ENCODE measurements around the gene FAM240A.
"Not testable (repeated sequence)": the region's sequence is repeated elsewhere in the genome, so short reads cannot be mapped to it uniquely, and the experiment has no call there.

FAM240A gene

GRCh38 chr3:46612324-46612723 is at the start of gene FAM240A:
FAM240A (plus strand) TSS chr3:46612525; CDS start chr3:46612684, 159 bp downstream.
- no peak within 1 kb of the TSS for H3K4me3 Mint-ChIP-seq
- CTCF ChIA-PET: no interaction called here
- no peaks in the 10 kb centered on the region for H3K4me1 Mint-ChIP-seq
- H3K27me3 Mint-ChIP-seq: peaks cover 50% of the 10 kb centered on the region
- DNase-seq: no peak
- H3K27ac Mint-ChIP-seq: no peak within 1 kb of the TSS
- H3K9me3 Mint-ChIP-seq: no peaks in the 10 kb centered on the region
- H3K36me3 Mint-ChIP-seq: no peaks in the 10 kb centered on the region

GRCh38 chr3:46564190-46565021 is 47.9 kb upstream of the FAM240A start:
- H3K4me3 Mint-ChIP-seq: no peak overlapping the region

GRCh38 chr3:46565077-46565476 is 47.2 kb upstream of the FAM240A start:
- DNase-seq: no peak
- Mint-ChIP-seq H3K36me3 (peaks cover 5% of the 10 kb centered on the region), H3K27me3 (peaks cover 49% of the 10 kb centered on the region), H3K4me1 (peaks cover 21% of the 10 kb centered on the region), H3K9me3 (peaks cover 6% of the 10 kb centered on the region), H3K27ac (no peak overlapping the region), H3K4me3 (peak overlapping the region; percentile 72)
- CTCF ChIA-PET: interaction anchor here (2.4 kb wide), 1 partner anchor 76 kb away, joined by 20 read pairs; no protein-coding TSS in a partner anchor

More at GRCh38 chr3:46564190-46565021, 47.9 kb upstream of the FAM240A start:
- Mint-ChIP-seq H3K9me3 (peaks cover 6% of the 10 kb centered on the region), H3K36me3 (peaks cover 5% of the 10 kb centered on the region), H3K4me1 (peaks cover 21% of the 10 kb centered on the region), H3K27me3 (peaks cover 42% of the 10 kb centered on the region), H3K27ac (no peak overlapping the region)
- no peak for DNase-seq
- CTCF ChIA-PET: interaction anchor here (2.4 kb wide), 1 partner anchor 76 kb away, joined by 20 read pairs; no protein-coding TSS in a partner anchor

GRCh38 chr3:46565607-46566039 is 46.7 kb upstream of the FAM240A start:
- CTCF ChIA-PET: interaction anchor here (2.4 kb wide), 1 partner anchor 77 kb away, joined by 20 read pairs; no protein-coding TSS in a partner anchor
- peaks cover 21% of the 10 kb centered on the region for H3K4me1 Mint-ChIP-seq
- peak overlapping the region; percentile 72 for H3K4me3 Mint-ChIP-seq
- H3K9me3 Mint-ChIP-seq: peaks cover 6% of the 10 kb centered on the region
- no peak overlapping the region for H3K27ac Mint-ChIP-seq
- peaks cover 48% of the 10 kb centered on the region for H3K27me3 Mint-ChIP-seq
- no peak for DNase-seq
- H3K36me3 Mint-ChIP-seq: peaks cover 5% of the 10 kb centered on the region

GRCh38 chr3:46566040-46566641 is 46.2 kb upstream of the FAM240A start, which contains the start of gene LRRC2:
LRRC2 (minus strand) TSS chr3:46566302; CDS start chr3:46551591, 14,711 bp downstream.
- H3K9me3 Mint-ChIP-seq: peaks cover 6% of the 10 kb centered on the region
- peaks cover 21% of the 10 kb centered on the region for H3K4me1 Mint-ChIP-seq
- peak within 1 kb of the TSS; percentile 72 for H3K4me3 Mint-ChIP-seq
- DNase-seq: peak; percentile 67
- peaks cover 5% of the 10 kb centered on the region for H3K36me3 Mint-ChIP-seq
- H3K27me3 Mint-ChIP-seq: peaks cover 47% of the 10 kb centered on the region
- H3K27ac Mint-ChIP-seq: peak within 1 kb of the TSS; percentile 16
- CTCF ChIA-PET: interaction anchor here (2.4 kb wide), 1 partner anchor 77 kb away, joined by 20 read pairs; no protein-coding TSS in a partner anchor

GRCh38 chr3:46571684-46572083 is 40.6 kb upstream of the FAM240A start:
- no peak for DNase-seq
- Mint-ChIP-seq H3K9me3 (no peaks in the 10 kb centered on the region), H3K36me3 (no peaks in the 10 kb centered on the region)

GRCh38 chr3:46573701-46574100 is 38.6 kb upstream of the FAM240A start:
- Mint-ChIP-seq H3K27ac (no peak overlapping the region), H3K27me3 (peaks cover 37% of the 10 kb centered on the region)

More at GRCh38 chr3:46571684-46572083, 40.6 kb upstream of the FAM240A start:
- Mint-ChIP-seq H3K27me3 (peaks cover 42% of the 10 kb centered on the region), H3K4me3 (no peak overlapping the region), H3K4me1 (no peaks in the 10 kb centered on the region), H3K27ac (no peak overlapping the region)
- CTCF ChIA-PET: interaction anchor here (0.9 to 1.1 kb wide), 2 partner anchors 14 to 83 kb away, joined by 3 to 4 read pairs; no protein-coding TSS in a partner anchor

GRCh38 chr3:46574243-46574646 is 38.1 kb upstream of the FAM240A start:
- no peaks in the 10 kb centered on the region for H3K9me3 Mint-ChIP-seq
- no peak overlapping the region for H3K27ac Mint-ChIP-seq
- H3K4me3 Mint-ChIP-seq: no peak overlapping the region
- no peaks in the 10 kb centered on the region for H3K36me3 Mint-ChIP-seq
- peaks cover 4% of the 10 kb centered on the region for H3K4me1 Mint-ChIP-seq
- CTCF ChIA-PET: no interaction called here
- DNase-seq: no peak
- H3K27me3 Mint-ChIP-seq: peaks cover 37% of the 10 kb centered on the region

More at GRCh38 chr3:46573701-46574100, 38.6 kb upstream of the FAM240A start:
- CTCF ChIA-PET: interaction anchor here (0.6 kb wide), 1 partner anchor 196 kb away, joined by 3 read pairs; no protein-coding TSS in a partner anchor
- H3K9me3 Mint-ChIP-seq: no peaks in the 10 kb centered on the region
- no peaks in the 10 kb centered on the region for H3K4me1 Mint-ChIP-seq
- DNase-seq: no peak
- no peaks in the 10 kb centered on the region for H3K36me3 Mint-ChIP-seq
- H3K4me3 Mint-ChIP-seq: no peak overlapping the region

GRCh38 chr3:46574881-46575576 is 37.3 kb upstream of the FAM240A start:
- CTCF ChIA-PET: no interaction called here

GRCh38 chr3:46575577-46576222 is 36.6 kb upstream of the FAM240A start:
- H3K9me3 Mint-ChIP-seq: no peaks in the 10 kb centered on the region
- no peak overlapping the region for H3K4me3 Mint-ChIP-seq
- no peak overlapping the region for H3K27ac Mint-ChIP-seq
- peaks cover 41% of the 10 kb centered on the region for H3K27me3 Mint-ChIP-seq
- H3K4me1 Mint-ChIP-seq: peaks cover 8% of the 10 kb centered on the region
- CTCF ChIA-PET: no interaction called here
- H3K36me3 Mint-ChIP-seq: no peaks in the 10 kb centered on the region
- DNase-seq: no peak

More at GRCh38 chr3:46574881-46575576, 37.3 kb upstream of the FAM240A start:
- no peaks in the 10 kb centered on the region for H3K9me3 Mint-ChIP-seq
- H3K27me3 Mint-ChIP-seq: peaks cover 37% of the 10 kb centered on the region
- no peaks in the 10 kb centered on the region for H3K36me3 Mint-ChIP-seq
- peaks cover 8% of the 10 kb centered on the region for H3K4me1 Mint-ChIP-seq
- H3K27ac Mint-ChIP-seq: no peak overlapping the region
- no peak overlapping the region for H3K4me3 Mint-ChIP-seq
- no peak for DNase-seq

- Mint-ChIP-seq H3K27ac (no peak overlapping the region), H3K27me3 (peaks cover 46% of the 10 kb centered on the region)
- CTCF ChIA-PET: interaction anchor here (1.9 kb wide), 1 partner anchor 87 kb away, joined by 5 read pairs; no protein-coding TSS in a partner anchor
These were observed 35.9 kb upstream of the FAM240A start for GRCh38 chr3:46576386-46576785.

GRCh38 chr3:46576879-46577278 is 35.4 kb upstream of the FAM240A start:
- H3K4me1 Mint-ChIP-seq: peaks cover 8% of the 10 kb centered on the region
- H3K36me3 Mint-ChIP-seq: no peaks in the 10 kb centered on the region
- peaks cover 48% of the 10 kb centered on the region for H3K27me3 Mint-ChIP-seq
- H3K9me3 Mint-ChIP-seq: no peaks in the 10 kb centered on the region
- H3K4me3 Mint-ChIP-seq: no peak overlapping the region
- DNase-seq: no peak
- no peak overlapping the region for H3K27ac Mint-ChIP-seq
- CTCF ChIA-PET: interaction anchor here (1.9 kb wide), 1 partner anchor 88 kb away, joined by 5 read pairs; no protein-coding TSS in a partner anchor

More at GRCh38 chr3:46576386-46576785, 35.9 kb upstream of the FAM240A start:
- DNase-seq: no peak
- H3K36me3 Mint-ChIP-seq: no peaks in the 10 kb centered on the region
- H3K9me3 Mint-ChIP-seq: no peaks in the 10 kb centered on the region
- H3K4me3 Mint-ChIP-seq: no peak overlapping the region
- peaks cover 8% of the 10 kb centered on the region for H3K4me1 Mint-ChIP-seq

GRCh38 chr3:46577580-46578249 is 34.6 kb upstream of the FAM240A start:
- H3K27me3 Mint-ChIP-seq: peaks cover 46% of the 10 kb centered on the region
- H3K27ac Mint-ChIP-seq, H3K9me3 Mint-ChIP-seq, DNase-seq, H3K4me1 Mint-ChIP-seq, H3K36me3 Mint-ChIP-seq, H3K4me3 Mint-ChIP-seq: not testable (repeated sequence)
- CTCF ChIA-PET: interaction anchor here (1.9 kb wide), 1 partner anchor 89 kb away, joined by 5 read pairs; no protein-coding TSS in a partner anchor

Data from activated naive CD4-positive, alpha-beta T cell treated with anti-CD3 and anti-CD28 coated beads, Interleukin-2, amount 10 ng/mL, durations not matched to agents 7 days and 5 days (primary cell).